GM18951 (cell line): ENCODE results near the gene PPP2R2D.

ENCODE experiments used
- POLR2A ChIP-seq: IDR thresholded peaks from 4 replicates; pipeline ENCODE4 v1.6.1; 2011; ENCODE audit warnings: mild to moderate bottlenecking; ENCODE audit not compliant: insufficient read length, insufficient read depth; ENCODE audit errors: extremely low read depth
- in situ Hi-C: fragments of 300-500 bp; cut with MboI; formaldehyde crosslinking; loops from one replicate; pipeline ENCODE4 v1.12.0; 2022; ENCODE audit warnings: low sequenced_read_pairs, mixed read lengths, inconsistent platforms; ENCODE audit not compliant: unreplicated experiment

Gene PPP2R2D

GRCh38 chr10:131859341-131860020, 41.3 kb upstream of the PPP2R2D start:
- in situ Hi-C loops, result no loop called here
- no peak for TF ChIP-seq POLR2A

- in situ Hi-C loops, result no loop called here
- TF ChIP-seq POLR2A, result no peak
Measured at GRCh38 chr10:131860311-131860710, 40.5 kb upstream of the PPP2R2D start.

- in situ Hi-C loops, result no loop called here
- no peak for TF ChIP-seq POLR2A
Measured at GRCh38 chr10:131860806-131861440, 39.9 kb upstream of the PPP2R2D start.

GRCh38 chr10:131862548-131862947, 38.3 kb upstream of the PPP2R2D start:
- TF ChIP-seq POLR2A, result no peak
- in situ Hi-C loops, result no loop called here

- in situ Hi-C loops, result no loop called here
Measured at GRCh38 chr10:131865223-131865917, 35.4 kb upstream of the PPP2R2D start.

GRCh38 chr10:131866673-131867072, 34.1 kb upstream of the PPP2R2D start:
- in situ Hi-C loops, result no loop called here
- TF ChIP-seq POLR2A, result no peak

More at GRCh38 chr10:131865223-131865917, 35.4 kb upstream of the PPP2R2D start:
- TF ChIP-seq POLR2A, result no peak

GRCh38 chr10:131868436-131868835, 32.4 kb upstream of the PPP2R2D start:
- no peak for TF ChIP-seq POLR2A
- in situ Hi-C loops, result no loop called here

GRCh38 chr10:131869344-131869743, 31.5 kb upstream of the PPP2R2D start:
- in situ Hi-C loops, result no loop called here
- TF ChIP-seq POLR2A, result no peak

- in situ Hi-C loops, result loop anchor here (10.0 kb wide), 1 partner anchor 1676 kb away; no protein-coding TSS in a partner anchor
- TF ChIP-seq POLR2A, result no peak
Measured at GRCh38 chr10:131870411-131870810, 30.4 kb upstream of the PPP2R2D start.

GRCh38 chr10:131870831-131871672, 29.8 kb upstream of the PPP2R2D start:
- in situ Hi-C loops, result loop anchor here (10.0 kb wide), 1 partner anchor 1676 kb away; no protein-coding TSS in a partner anchor
- no peak for TF ChIP-seq POLR2A

GRCh38 chr10:131871673-131872005, 29.2 kb upstream of the PPP2R2D start:
- no peak for TF ChIP-seq POLR2A
- in situ Hi-C loops, result loop anchor here (10.0 kb wide), 1 partner anchor 1677 kb away; no protein-coding TSS in a partner anchor

GRCh38 chr10:131872011-131872826, 28.6 kb upstream of the PPP2R2D start:
- TF ChIP-seq POLR2A, result no peak
- in situ Hi-C loops, result loop anchor here (10.0 kb wide), 1 partner anchor 1677 kb away; no protein-coding TSS in a partner anchor
